H1 (cell line): ENCODE data around the gene ADAMTS1.

Source experiments
- ATF3 ChIP-seq: IDR thresholded peaks from 2 replicates; pipeline ENCODE4 v1.6.1; 2011; ENCODE audit warnings: low read depth, mild to moderate bottlenecking, low read length; ENCODE audit not compliant: insufficient read depth
- CHD2 ChIP-seq: IDR thresholded peaks from 2 replicates; pipeline ENCODE4 v1.6.1; 2012; ENCODE audit warnings: low read length, improper control_type of control experiment
- GTF2F1 ChIP-seq: IDR thresholded peaks from 2 replicates; pipeline ENCODE4 v1.6.1; 2012; ENCODE audit warnings: low read depth, low read length, improper control_type of control experiment, borderline replicate concordance
- HDAC2 ChIP-seq, 2 experiments: fragments of 300-600 bp in 1 of 2; sonication (generic) in 1 of 2; IDR thresholded peaks; 2 replicates each; pipeline ENCODE4 v1.6.1; 2011 to 2012; ENCODE audit warnings: low read depth in 2 of 2, low read length in 2 of 2, mild to moderate bottlenecking in 2 of 2, moderate library complexity in 2 of 2, borderline replicate concordance in 1 of 2, inconsistent platforms in 1 of 2
- POLR2A ChIP-seq, 2 experiments: IDR thresholded peaks; 1 replicate in 1 of 2; 2 replicates in 1 of 2; pipeline ENCODE4 v1.6.1; 2011; ENCODE audit warnings: low read depth in 2 of 2, low read length in 2 of 2, mild to moderate bottlenecking in 2 of 2; ENCODE audit errors: control extremely low read depth in 1 of 2
- POLR2AphosphoS5 ChIP-seq: IDR thresholded peaks from 2 replicates; pipeline ENCODE4 v1.6.1; 2011; ENCODE audit warnings: low read depth, low read length
- POU5F1 ChIP-seq: IDR thresholded peaks from 2 replicates; pipeline ENCODE4 v1.6.1; 2011; ENCODE audit warnings: low read depth, mild to moderate bottlenecking, low read length, moderate library complexity
- RAD21 ChIP-seq, 2 experiments: IDR thresholded peaks in 1 of 2; conservative IDR thresholded peaks in 1 of 2; 2 replicates each; pipeline ENCODE4 v1.6.1; 2011; ENCODE audit warnings: low read depth in 2 of 2, low read length in 2 of 2, improper control_type of control experiment in 1 of 2, inconsistent platforms in 1 of 2, mild to moderate bottlenecking in 1 of 2, moderate library complexity in 1 of 2
- SIN3A ChIP-seq, 2 experiments: IDR thresholded peaks in 1 of 2; conservative IDR thresholded peaks in 1 of 2; 2 replicates each; pipeline ENCODE4 v1.6.1; 2011 to 2012; ENCODE audit warnings: low read length in 2 of 2, improper control_type of control experiment in 1 of 2, low read depth in 1 of 2, mild to moderate bottlenecking in 1 of 2
- SRF ChIP-seq: IDR thresholded peaks from 2 replicates; pipeline ENCODE4 v1.6.1; 2011; ENCODE audit warnings: mild to moderate bottlenecking, low read depth, low read length, moderate library complexity
- TF ChIP-seq, protein P1 (sequence below), 3 experiments: IDR thresholded peaks; 1 replicate in 2 of 3; 2 replicates in 1 of 3; pipeline versions ENCODE4 v1.5.1 to v1.6.1; 2011; ENCODE audit warnings: low read length in 3 of 3, mild to moderate bottlenecking in 3 of 3, inconsistent platforms in 2 of 3, low read depth in 1 of 3, moderate library complexity in 1 of 3; ENCODE audit not compliant: insufficient read depth in 1 of 3; ENCODE audit errors: control extremely low read depth in 1 of 3
- TF ChIP-seq, protein P2 (sequence below): IDR thresholded peaks from 2 replicates; pipeline ENCODE4 v1.6.1; 2012; ENCODE audit warnings: low read length, inconsistent platforms
- TF ChIP-seq, protein P3 (sequence below): IDR thresholded peaks from 2 replicates; pipeline ENCODE4 v1.6.1; 2012; ENCODE audit warnings: inconsistent platforms

DNA sequence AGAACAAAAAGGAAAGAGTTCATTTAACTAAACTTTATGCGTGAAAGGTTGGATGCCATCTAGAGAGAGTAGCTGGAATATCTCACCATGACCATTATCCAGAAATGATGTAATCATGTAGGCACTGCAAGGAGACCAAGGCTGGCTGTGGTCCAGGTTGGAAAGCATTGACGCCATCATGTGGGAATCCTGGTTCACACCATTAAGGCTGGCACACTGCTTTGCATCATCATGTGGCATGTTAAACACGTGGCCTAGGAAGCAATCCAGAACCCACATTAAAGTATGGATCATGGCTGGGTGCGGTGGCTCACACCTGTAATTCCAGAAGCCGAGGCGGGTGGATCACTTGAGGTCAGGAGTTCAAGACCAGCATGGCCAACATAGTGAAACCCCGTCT lies 4.3 kb downstream of the ADAMTS1 start:
- TF ChIP-seq, protein P1, sequence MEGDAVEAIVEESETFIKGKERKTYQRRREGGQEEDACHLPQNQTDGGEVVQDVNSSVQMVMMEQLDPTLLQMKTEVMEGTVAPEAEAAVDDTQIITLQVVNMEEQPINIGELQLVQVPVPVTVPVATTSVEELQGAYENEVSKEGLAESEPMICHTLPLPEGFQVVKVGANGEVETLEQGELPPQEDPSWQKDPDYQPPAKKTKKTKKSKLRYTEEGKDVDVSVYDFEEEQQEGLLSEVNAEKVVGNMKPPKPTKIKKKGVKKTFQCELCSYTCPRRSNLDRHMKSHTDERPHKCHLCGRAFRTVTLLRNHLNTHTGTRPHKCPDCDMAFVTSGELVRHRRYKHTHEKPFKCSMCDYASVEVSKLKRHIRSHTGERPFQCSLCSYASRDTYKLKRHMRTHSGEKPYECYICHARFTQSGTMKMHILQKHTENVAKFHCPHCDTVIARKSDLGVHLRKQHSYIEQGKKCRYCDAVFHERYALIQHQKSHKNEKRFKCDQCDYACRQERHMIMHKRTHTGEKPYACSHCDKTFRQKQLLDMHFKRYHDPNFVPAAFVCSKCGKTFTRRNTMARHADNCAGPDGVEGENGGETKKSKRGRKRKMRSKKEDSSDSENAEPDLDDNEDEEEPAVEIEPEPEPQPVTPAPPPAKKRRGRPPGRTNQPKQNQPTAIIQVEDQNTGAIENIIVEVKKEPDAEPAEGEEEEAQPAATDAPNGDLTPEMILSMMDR (IDR thresholded peaks at IDR 0.05; ENCODE audit: control extremely low read depth in 1 of 3, insufficient read depth in 1 of 3, low read depth in 1 of 3, low read length in 3 of 3) = no peak
- TF ChIP-seq POLR2AphosphoS5 = no peak
- no peak for TF ChIP-seq SRF
- no peak for TF ChIP-seq RAD21 (IDR thresholded peaks at IDR 0.05 in 1 of 2, conservative IDR thresholded peaks at IDR 0.05 in 1 of 2; ENCODE audit: low read depth in 2 of 2, low read length in 2 of 2)
- TF ChIP-seq, protein P2, sequence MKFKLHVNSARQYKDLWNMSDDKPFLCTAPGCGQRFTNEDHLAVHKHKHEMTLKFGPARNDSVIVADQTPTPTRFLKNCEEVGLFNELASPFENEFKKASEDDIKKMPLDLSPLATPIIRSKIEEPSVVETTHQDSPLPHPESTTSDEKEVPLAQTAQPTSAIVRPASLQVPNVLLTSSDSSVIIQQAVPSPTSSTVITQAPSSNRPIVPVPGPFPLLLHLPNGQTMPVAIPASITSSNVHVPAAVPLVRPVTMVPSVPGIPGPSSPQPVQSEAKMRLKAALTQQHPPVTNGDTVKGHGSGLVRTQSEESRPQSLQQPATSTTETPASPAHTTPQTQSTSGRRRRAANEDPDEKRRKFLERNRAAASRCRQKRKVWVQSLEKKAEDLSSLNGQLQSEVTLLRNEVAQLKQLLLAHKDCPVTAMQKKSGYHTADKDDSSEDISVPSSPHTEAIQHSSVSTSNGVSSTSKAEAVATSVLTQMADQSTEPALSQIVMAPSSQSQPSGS = no peak
- TF ChIP-seq HDAC2 (IDR thresholded peaks at IDR 0.05; ENCODE audit: borderline replicate concordance in 1 of 2, low read depth in 2 of 2, low read length in 2 of 2) = no peak
- no peak for TF ChIP-seq CHD2
- TF ChIP-seq POU5F1 = no peak
- TF ChIP-seq POLR2A (IDR thresholded peaks at IDR 0.05; ENCODE audit: control extremely low read depth in 1 of 2, low read depth in 2 of 2, low read length in 2 of 2) = no peak
- TF ChIP-seq GTF2F1 = no peak
- TF ChIP-seq ATF3 = no peak
- TF ChIP-seq SIN3A (conservative IDR thresholded peaks at IDR 0.05 in 1 of 2, IDR thresholded peaks at IDR 0.05 in 1 of 2; ENCODE audit: low read depth in 1 of 2, low read length in 2 of 2) = no peak
- TF ChIP-seq, protein P3, sequence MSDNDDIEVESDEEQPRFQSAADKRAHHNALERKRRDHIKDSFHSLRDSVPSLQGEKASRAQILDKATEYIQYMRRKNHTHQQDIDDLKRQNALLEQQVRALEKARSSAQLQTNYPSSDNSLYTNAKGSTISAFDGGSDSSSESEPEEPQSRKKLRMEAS = no peak
